K562 (cell line): ENCODE results near the gene AMBRA1. TPM values are rescaled to one million over a fixed set of nuclear protein-coding genes. Genes with fewer than 3 reads are reported as not detected.
A peak's percentile ranks its signal among the peaks of the same experiment; 100 is the strongest.

Experiments
- ARHGAP35 ChIP-seq: fragments of 450-650 bp; IDR thresholded peaks from 2 replicates; pipeline ENCODE4 v1.6.1; 2018; ENCODE audit not compliant: partially characterized antibody
- BCOR ChIP-seq: fragments of 450-650 bp; IDR thresholded peaks from 2 replicates; pipeline ENCODE4 v1.6.1; 2016
- BRF1 ChIP-seq: IDR thresholded peaks from 3 replicates; pipeline ENCODE4 v1.6.1; 2011; ENCODE audit warnings: borderline replicate concordance, mild to moderate bottlenecking; ENCODE audit not compliant: insufficient read length; ENCODE audit errors: extremely low read depth
- CBFA2T2 ChIP-seq: fragments of 450-650 bp; conservative IDR thresholded peaks from 2 replicates; pipeline ENCODE4 v1.6.1; 2017; ENCODE audit warnings: mild to moderate bottlenecking
- HDAC1 ChIP-seq, 2 experiments: fragments of 450-650 bp; IDR thresholded peaks; 2 replicates each; pipeline ENCODE4 v1.6.1; 2016 to 2017; ENCODE audit warnings: inconsistent platforms in 1 of 2, mild to moderate bottlenecking in 1 of 2, moderate library complexity in 1 of 2
- ILK ChIP-seq: fragments of 450-650 bp; IDR thresholded peaks from 2 replicates; pipeline ENCODE4 v1.6.1; 2016; ENCODE audit warnings: missing genetic modification characterization, low read depth, mild to moderate bottlenecking, missing compliant biosample characterization, moderate library complexity, borderline replicate concordance
- KLF16 ChIP-seq: IDR thresholded peaks from 2 replicates; pipeline ENCODE4 v1.6.1; 2016; ENCODE audit warnings: antibody characterized with exemption
- MAFK ChIP-seq: IDR thresholded peaks from 2 replicates; pipeline ENCODE4 v1.6.1; 2011; ENCODE audit warnings: low read length, improper control_type of control experiment
- MAZ ChIP-seq, 2 experiments: fragments of 450-650 bp in 1 of 2; sonication (generic) in 1 of 2; formaldehyde crosslinking; IDR thresholded peaks in 1 of 2; conservative IDR thresholded peaks in 1 of 2; 2 replicates each; pipeline versions ENCODE4 v1.4.0 to v1.5.0; 2020; ENCODE audit warnings: mild to moderate bottlenecking in 1 of 2, missing genetic modification reagents in 1 of 2
- MTA1 ChIP-seq: fragments of 450-650 bp; IDR thresholded peaks from 2 replicates; pipeline ENCODE4 v1.6.1; 2017; ENCODE audit warnings: borderline replicate concordance
- MYC ChIP-seq, 2 experiments: fragments of 250-450 bp in 1 of 2; sonication (Bioruptor Pico) in 1 of 2; IDR thresholded peaks; 2 replicates each; pipeline versions ENCODE4 v1.5.1 to v1.6.1; 2012 to 2021; ENCODE audit warnings: low read depth in 2 of 2, borderline replicate concordance in 1 of 2, improper control_type of control experiment in 1 of 2, low read length in 1 of 2, mild to moderate bottlenecking in 1 of 2, moderate library complexity in 1 of 2
- NFIC ChIP-seq: fragments of 450-650 bp; IDR thresholded peaks from 2 replicates; pipeline ENCODE4 v1.6.1; 2017; ENCODE audit warnings: mild to moderate bottlenecking, inconsistent platforms
- TBL1XR1 ChIP-seq, 2 experiments: IDR thresholded peaks; 2 replicates each; pipeline ENCODE4 v1.6.1; 2012; ENCODE audit warnings: improper control_type of control experiment in 2 of 2, low read length in 2 of 2, mild to moderate bottlenecking in 1 of 2
- TEAD4 ChIP-seq, 2 experiments: sonication (generic) in 1 of 2; formaldehyde crosslinking in 1 of 2; IDR thresholded peaks; 2 replicates each; pipeline versions ENCODE4 v1.6.1 to v1.8.0; 2012 to 2022; ENCODE audit warnings: borderline replicate concordance in 1 of 2, inconsistent platforms in 1 of 2, low read length in 1 of 2, mild to moderate bottlenecking in 1 of 2, missing genetic modification reagents in 1 of 2
- XRCC3 ChIP-seq: fragments of 450-650 bp; IDR thresholded peaks from 2 replicates; pipeline ENCODE4 v1.6.1; 2017; ENCODE audit warnings: mild to moderate bottlenecking, moderate library complexity
- ZNF12 ChIP-seq: sonication (generic); formaldehyde crosslinking; IDR thresholded peaks from 2 replicates; pipeline ENCODE4 v1.4.0; 2020; ENCODE audit warnings: mild to moderate bottlenecking, missing genetic modification reagents
- polyA plus RNA-seq, 8 experiments: library from polyadenylated mRNA; depleted of rRNA in 4 of 8; stranded (reverse) in 5 of 8; unstranded in 3 of 8; fragments of >200 nt; fragmentation: Nextera tagmentation in 2 of 8; fragmentation: Illumina TruSeq in 1 of 8; extraction: Ambion mirVana in 2 of 8; extraction: Trizol in 1 of 8; gene quantifications; 2 replicates each; pipeline versions ENCODE4 v1.2.1 to v1.2.3, GENCODE V29; 2011 to 2014; ENCODE audit warnings: inconsistent platforms in 1 of 8, missing spikeins in 1 of 8
- total RNA-seq, 7 experiments: library from RNA; depleted of rRNA in 6 of 7; stranded (reverse); fragments of >200 nt in 6 of 7; fragmentation: Illumina TruSeq in 2 of 7; extraction: Trizol in 2 of 7; gene quantifications; 2 replicates each; pipeline versions ENCODE4 v1.2.1 to v1.2.3, GENCODE V29; 2011 to 2021; ENCODE audit warnings: low replicate concordance in 1 of 7
- TF ChIP-seq, protein P1 (sequence below): IDR thresholded peaks from 3 replicates; pipeline ENCODE4 v1.6.1; 2011; ENCODE audit warnings: borderline replicate concordance, mild to moderate bottlenecking, moderate library complexity; ENCODE audit not compliant: insufficient read length; ENCODE audit errors: extremely low read depth
- TF ChIP-seq, protein P2 (sequence below): fragments of 250-450 bp; sonication (Bioruptor Pico); IDR thresholded peaks from 2 replicates; pipeline ENCODE4 v1.5.0; 2020; ENCODE audit warnings: mild to moderate bottlenecking, borderline replicate concordance
- TF ChIP-seq, protein P3 (sequence below): fragments of 250-450 bp; sonication (Bioruptor Pico); IDR thresholded peaks from 2 replicates; pipeline ENCODE4 v1.4.0; 2020; ENCODE audit warnings: mild to moderate bottlenecking

Gene AMBRA1
- total and polyA plus RNA-seq, 9 of the 15 experiments (the other 6 are each of a cell fraction or from before 2014, with no cell fraction given) = 0.15 to 24.5 (median 13.0) TPM

DNA sequence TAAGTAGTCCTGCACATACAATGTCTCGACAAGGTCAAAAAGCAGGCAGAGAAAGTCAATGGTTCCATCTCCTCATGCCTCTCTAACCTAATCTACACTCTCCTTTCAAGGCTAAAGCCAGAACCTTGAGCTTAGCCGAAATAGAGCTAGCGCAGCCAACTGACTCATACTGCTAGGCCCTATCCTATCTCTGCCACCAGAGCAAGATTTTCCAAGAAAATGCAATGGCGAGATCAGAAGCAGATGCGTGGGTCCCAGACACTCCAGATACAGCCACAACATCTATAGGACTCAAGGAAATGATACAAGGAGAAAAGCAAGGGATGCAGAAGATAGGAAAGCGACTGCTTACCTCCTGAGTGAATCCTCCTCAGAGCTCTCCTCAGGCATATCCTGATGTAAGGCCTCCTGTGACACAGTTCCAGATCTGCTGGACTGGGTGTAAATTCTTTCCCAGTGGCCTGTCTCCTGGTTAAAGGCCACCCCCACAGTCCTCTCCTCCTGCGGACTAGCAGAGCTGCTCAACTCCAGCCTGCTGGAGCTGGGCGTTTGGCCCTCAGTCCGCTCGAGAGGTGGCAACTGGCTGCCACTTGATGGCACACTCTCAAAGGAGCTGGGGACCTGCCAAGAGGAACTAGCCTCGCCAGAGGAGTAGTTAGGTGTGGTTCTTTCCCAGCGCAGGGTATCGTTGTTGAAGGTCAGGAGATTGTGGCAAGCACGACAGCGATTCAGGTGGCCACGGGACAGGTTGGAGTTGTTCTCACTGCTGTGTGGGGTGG, 52.0 kb downstream of the AMBRA1 start (continued):
- TF ChIP-seq, protein P1, sequence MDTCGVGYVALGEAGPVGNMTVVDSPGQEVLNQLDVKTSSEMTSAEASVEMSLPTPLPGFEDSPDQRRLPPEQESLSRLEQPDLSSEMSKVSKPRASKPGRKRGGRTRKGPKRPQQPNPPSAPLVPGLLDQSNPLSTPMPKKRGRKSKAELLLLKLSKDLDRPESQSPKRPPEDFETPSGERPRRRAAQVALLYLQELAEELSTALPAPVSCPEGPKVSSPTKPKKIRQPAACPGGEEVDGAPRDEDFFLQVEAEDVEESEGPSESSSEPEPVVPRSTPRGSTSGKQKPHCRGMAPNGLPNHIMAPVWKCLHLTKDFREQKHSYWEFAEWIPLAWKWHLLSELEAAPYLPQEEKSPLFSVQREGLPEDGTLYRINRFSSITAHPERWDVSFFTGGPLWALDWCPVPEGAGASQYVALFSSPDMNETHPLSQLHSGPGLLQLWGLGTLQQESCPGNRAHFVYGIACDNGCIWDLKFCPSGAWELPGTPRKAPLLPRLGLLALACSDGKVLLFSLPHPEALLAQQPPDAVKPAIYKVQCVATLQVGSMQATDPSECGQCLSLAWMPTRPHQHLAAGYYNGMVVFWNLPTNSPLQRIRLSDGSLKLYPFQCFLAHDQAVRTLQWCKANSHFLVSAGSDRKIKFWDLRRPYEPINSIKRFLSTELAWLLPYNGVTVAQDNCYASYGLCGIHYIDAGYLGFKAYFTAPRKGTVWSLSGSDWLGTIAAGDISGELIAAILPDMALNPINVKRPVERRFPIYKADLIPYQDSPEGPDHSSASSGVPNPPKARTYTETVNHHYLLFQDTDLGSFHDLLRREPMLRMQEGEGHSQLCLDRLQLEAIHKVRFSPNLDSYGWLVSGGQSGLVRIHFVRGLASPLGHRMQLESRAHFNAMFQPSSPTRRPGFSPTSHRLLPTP = no peak
- TF ChIP-seq, protein P2, sequence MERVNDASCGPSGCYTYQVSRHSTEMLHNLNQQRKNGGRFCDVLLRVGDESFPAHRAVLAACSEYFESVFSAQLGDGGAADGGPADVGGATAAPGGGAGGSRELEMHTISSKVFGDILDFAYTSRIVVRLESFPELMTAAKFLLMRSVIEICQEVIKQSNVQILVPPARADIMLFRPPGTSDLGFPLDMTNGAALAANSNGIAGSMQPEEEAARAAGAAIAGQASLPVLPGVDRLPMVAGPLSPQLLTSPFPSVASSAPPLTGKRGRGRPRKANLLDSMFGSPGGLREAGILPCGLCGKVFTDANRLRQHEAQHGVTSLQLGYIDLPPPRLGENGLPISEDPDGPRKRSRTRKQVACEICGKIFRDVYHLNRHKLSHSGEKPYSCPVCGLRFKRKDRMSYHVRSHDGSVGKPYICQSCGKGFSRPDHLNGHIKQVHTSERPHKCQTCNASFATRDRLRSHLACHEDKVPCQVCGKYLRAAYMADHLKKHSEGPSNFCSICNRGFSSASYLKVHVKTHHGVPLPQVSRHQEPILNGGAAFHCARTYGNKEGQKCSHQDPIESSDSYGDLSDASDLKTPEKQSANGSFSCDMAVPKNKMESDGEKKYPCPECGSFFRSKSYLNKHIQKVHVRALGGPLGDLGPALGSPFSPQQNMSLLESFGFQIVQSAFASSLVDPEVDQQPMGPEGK (CRISPR knock-in tag) = no peak
- TF ChIP-seq MTA1 (0 out of 2 replicates have a peak, but pooled peaks have one; percentile 22), XRCC3 (no peak), ARHGAP35 (no peak), ZNF12 (CRISPR knock-in tag) (no peak), HDAC1 (IDR thresholded peaks at IDR 0.05) (peak; percentile 48 to 92; a peak in 2 of 4 replicates), MAFK (peak; percentile 3; the same call in 1 of the 2 replicates), NFIC (peak; percentile 73), BCOR (peak; percentile 73; the same call in 1 of the 2 replicates), ILK (tag) (no peak), BRF1 (no peak), TBL1XR1 (IDR thresholded peaks at IDR 0.05; ENCODE audit: low read length in 2 of 2) (peak in 1 of 2 experiments; percentile 84; a peak in 2 of 4 replicates), CBFA2T2 (peak; percentile 93), KLF16 (peak; percentile 59; the same call in 1 of the 2 replicates), MYC (IDR thresholded peaks at IDR 0.05; ENCODE audit: low read depth, low read length) (peak; percentile 47), MYC (CRISPR knock-in tag; IDR thresholded peaks at IDR 0.05; ENCODE audit: borderline replicate concordance, low read depth) (no peak), TEAD4 (IDR thresholded peaks at IDR 0.05; ENCODE audit: low read length) (peak; percentile 90), TEAD4 (CRISPR knock-in tag; IDR thresholded peaks at IDR 0.05; ENCODE audit: borderline replicate concordance) (no peak), MAZ (CRISPR knock-in tag; conservative IDR thresholded peaks at IDR 0.05 in 1 of 2, IDR thresholded peaks at IDR 0.05 in 1 of 2) (0 out of 4 replicates have a peak, but pooled peaks of 1 of the 2 experiments have one; percentile 23)
- TF ChIP-seq, protein P3, sequence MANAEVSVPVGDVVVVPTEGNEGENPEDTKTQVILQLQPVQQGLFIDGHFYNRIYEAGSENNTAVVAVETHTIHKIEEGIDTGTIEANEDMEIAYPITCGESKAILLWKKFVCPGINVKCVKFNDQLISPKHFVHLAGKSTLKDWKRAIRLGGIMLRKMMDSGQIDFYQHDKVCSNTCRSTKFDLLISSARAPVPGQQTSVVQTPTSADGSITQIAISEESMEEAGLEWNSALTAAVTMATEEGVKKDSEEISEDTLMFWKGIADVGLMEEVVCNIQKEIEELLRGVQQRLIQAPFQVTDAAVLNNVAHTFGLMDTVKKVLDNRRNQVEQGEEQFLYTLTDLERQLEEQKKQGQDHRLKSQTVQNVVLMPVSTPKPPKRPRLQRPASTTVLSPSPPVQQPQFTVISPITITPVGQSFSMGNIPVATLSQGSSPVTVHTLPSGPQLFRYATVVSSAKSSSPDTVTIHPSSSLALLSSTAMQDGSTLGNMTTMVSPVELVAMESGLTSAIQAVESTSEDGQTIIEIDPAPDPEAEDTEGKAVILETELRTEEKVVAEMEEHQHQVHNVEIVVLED (CRISPR knock-in tag) = no peak
